AG10803 (cell line): ENCODE measurements around the gene CTSV.
"Not testable (repeated sequence)": the region's sequence is repeated elsewhere in the genome, so short reads cannot be mapped to it uniquely, and the experiment has no call there.

ENCODE experiments used
- DNase-seq: peaks from one replicate; pipeline ENCODE4 v3.0.0; 2010; ENCODE audit warnings: low read depth
- H3K4me3 ChIP-seq: 2 replicates; pipeline ENCODE4 v1.5.1; 2011; ENCODE audit warnings: mild to moderate bottlenecking, low read length, control low read depth
- CTCF ChIP-seq: conservative IDR thresholded peaks from 2 replicates; pipeline ENCODE4 v1.5.1; 2011; ENCODE audit warnings: mild to moderate bottlenecking, low read length, control low read depth, inconsistent platforms

Gene CTSV

GRCh38 chr9:97073506-97073905, 34.6 kb upstream of the CTSV start:
- no peak overlapping the region for H3K4me3 ChIP-seq
- DNase-seq, result no peak
- TF ChIP-seq CTCF, result no peak

GRCh38 chr9:97072285-97072776, 33.4 kb upstream of the CTSV start:
- no peak overlapping the region for H3K4me3 ChIP-seq
- no peak for TF ChIP-seq CTCF
- no peak for DNase-seq

GRCh38 chr9:97070325-97070724, 31.4 kb upstream of the CTSV start:
- not testable (repeated sequence) for DNase-seq, H3K4me3 ChIP-seq

DNA sequence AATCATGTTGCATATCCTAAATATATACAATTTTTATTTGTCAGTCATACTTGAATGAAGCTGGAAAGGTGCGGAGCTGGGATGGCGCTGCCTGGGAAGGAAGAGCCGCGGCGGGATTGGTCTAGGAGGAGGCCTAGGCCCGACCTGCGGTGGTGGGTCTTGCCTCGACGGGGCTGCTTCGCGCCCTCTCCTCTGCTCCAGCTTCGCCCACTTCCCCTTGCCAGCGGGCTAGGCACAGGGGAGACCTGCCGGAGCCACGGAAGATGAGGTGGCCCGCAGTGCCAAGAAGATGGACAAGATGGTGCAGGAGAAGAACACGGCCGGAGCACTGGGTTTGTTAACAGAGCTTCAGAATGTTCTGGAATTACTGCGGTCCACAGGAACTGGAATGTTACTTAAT, 28.5 kb upstream of the CTSV start:
- H3K4me3 ChIP-seq, result no peak overlapping the region
- TF ChIP-seq CTCF, result no peak
- no peak for DNase-seq

- no peak for TF ChIP-seq CTCF
- H3K4me3 ChIP-seq, result no peak overlapping the region
- no peak for DNase-seq
These were observed 25.2 kb upstream of the CTSV start for GRCh38 chr9:97064176-97064575.

DNA sequence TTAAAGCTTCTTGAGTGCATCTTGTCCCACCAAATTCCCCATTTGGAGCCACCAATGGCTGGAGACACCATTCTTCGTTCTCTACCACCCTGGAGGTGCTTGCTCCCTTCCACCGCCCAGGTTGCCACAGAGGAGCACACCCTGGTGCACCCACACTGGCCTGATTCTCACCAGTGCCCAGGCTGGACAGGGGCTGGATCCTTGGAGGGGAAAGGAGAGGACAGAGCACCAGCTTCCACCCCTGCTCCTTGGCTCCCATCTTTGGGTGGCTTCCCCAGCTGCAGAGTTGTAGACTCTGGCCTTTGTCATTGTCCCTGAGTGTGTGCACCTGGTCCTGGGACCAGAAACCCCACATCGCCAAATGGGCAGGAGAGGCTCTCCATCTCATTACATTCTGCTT, 21.9 kb upstream of the CTSV start:
- TF ChIP-seq CTCF, result no peak
- no peak overlapping the region for H3K4me3 ChIP-seq
- no peak for DNase-seq

DNA sequence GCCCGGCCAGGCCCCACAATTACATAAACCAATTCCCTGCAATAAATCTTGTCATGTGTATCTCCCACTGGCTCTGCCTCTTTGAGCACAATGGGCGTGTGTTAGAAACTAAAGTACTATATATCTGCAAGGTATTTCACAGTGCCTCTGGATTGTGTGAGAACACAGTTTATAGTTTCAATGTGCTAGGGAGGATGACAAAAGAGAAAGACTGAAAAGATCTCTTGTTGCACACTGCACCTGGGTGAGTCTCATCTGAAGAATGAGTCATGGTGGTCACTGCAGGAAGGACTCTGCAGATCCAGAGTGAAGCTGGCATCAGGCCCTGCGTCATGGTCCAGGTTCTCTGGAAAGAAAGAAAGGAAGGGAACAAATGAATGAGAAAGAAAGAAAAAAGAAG, 20.7 kb upstream of the CTSV start:
- no peak for DNase-seq
- no peak for TF ChIP-seq CTCF
- H3K4me3 ChIP-seq, result no peak overlapping the region

DNA sequence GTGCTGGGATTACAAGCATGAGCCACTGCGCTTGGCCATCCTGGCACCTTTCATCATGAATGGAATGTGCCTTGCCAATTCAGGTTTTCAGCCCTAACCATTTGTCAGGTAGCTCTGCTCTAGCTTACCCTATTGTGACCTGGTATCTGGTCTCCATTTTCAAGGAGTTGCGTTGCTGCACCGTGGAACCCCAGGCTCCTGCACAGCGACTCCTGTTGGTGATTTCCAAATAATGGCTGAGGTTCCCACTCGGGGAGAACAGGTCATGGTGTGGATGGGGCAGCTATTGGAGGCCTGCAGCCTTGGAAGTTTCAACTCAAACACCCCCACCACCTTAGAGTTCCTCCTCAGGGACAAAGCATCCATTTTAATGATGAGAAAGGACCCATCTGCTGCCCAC, 18.7 kb upstream of the CTSV start:
- DNase-seq, result no peak
- TF ChIP-seq CTCF, result no peak
- H3K4me3 ChIP-seq, result no peak overlapping the region

DNA sequence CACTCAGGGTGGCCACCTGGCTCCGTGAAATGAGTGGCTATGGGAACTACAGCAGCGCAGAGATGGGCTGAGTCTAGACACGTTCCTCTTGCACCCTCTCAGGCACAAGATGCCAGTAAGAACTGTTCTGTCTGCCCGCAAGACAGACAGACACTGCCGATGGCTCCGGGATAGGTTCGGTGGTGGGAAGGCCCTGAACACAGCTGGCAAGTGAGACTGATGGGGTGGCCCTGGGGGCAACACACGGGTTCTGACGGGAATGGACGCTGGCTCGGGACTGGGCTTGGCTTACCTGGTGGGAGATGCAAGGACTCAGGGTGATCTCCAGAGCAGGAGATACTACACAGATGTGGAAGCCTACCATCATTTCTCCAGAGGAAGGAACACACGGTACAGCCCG, 16.9 kb upstream of the CTSV start:
- DNase-seq, H3K4me3 ChIP-seq: not testable (repeated sequence)
